Uterine smooth muscle cell (primary cell): ENCODE data around the gene NME9. TPM values are rescaled to one million over a fixed set of nuclear protein-coding genes. Genes with fewer than 3 reads are reported as not detected.

Experiments used
- total RNA-seq: library from RNA; depleted of rRNA; stranded (reverse); fragments of >200 nt; gene quantifications from 2 replicates; pipeline ENCODE4 v1.2.3, GENCODE V29; 2014

Gene NME9
- total RNA-seq, result 0.22 TPM in 1 of 2 replicates, not detected in the other

GRCh38 chr3:138329127-138329983 lies at the start of gene NME9:
TSS of gene NME9 (minus strand) at chr3:138329851. CDS start at chr3:138329335, 516 bp downstream.

GRCh38 chr3:138347960-138348753 lies 18.5 kb upstream of the NME9 start, which contains the start of gene MRAS:
TSS of gene MRAS (plus strand) at chr3:138348579. CDS start at chr3:138372884, 24,305 bp downstream.

Other genes starting within 250 kb of the NME9 start
- gene DZIP1L, start 214.2 kb downstream of the NME9 start, total RNA-seq, result 38.3 and 40.7 TPM in 2 replicates
- gene A4GNT, start 197.5 kb downstream of the NME9 start, total RNA-seq, result not detected in 2 replicates
- gene DBR1, start 154.9 kb downstream of the NME9 start, total RNA-seq, result 18.1 and 21.5 TPM in 2 replicates
- gene ARMC8, start 142.6 kb downstream of the NME9 start, total RNA-seq, result 48.2 and 57.9 TPM in 2 replicates
- 39.2 and 73.6 TPM in 2 replicates for gene MRAS, start 18.7 kb upstream of the NME9 start, total RNA-seq
- gene ESYT3, start 104.8 kb upstream of the NME9 start, total RNA-seq, result 4.5 and 6.5 TPM in 2 replicates